H9 (cell line): ENCODE data around the gene C19orf73. TPM values are rescaled to one million over a fixed set of nuclear protein-coding genes. Genes with fewer than 3 reads are reported as not detected.

Source experiments
- DNase-seq: peaks from one replicate; pipeline ENCODE4 v3.0.0-alpha.2; 2017
- H2AFZ ChIP-seq: one replicate; pipeline ENCODE4 v1.6.1; 2013; ENCODE audit warnings: mild to moderate bottlenecking, low read length, control low read depth, moderate library complexity
- H2AK5ac ChIP-seq: 2 replicates; pipeline ENCODE4 v1.6.1; 2013; ENCODE audit warnings: low read length, control low read depth, mixed read lengths; ENCODE audit not compliant: insufficient read length
- H2BK120ac ChIP-seq: one replicate; pipeline ENCODE4 v1.6.1; 2013; ENCODE audit warnings: low read depth, mild to moderate bottlenecking, low read length, control low read depth, inconsistent platforms; ENCODE audit not compliant: poor library complexity, severe bottlenecking
- H2BK12ac ChIP-seq: 2 replicates; pipeline ENCODE4 v1.6.1; 2013; ENCODE audit warnings: low read length, control low read depth, mixed read lengths, low read depth; ENCODE audit not compliant: insufficient read length
- H2BK15ac ChIP-seq: 2 replicates; pipeline ENCODE4 v1.6.1; 2013; ENCODE audit warnings: low read depth, low read length, control low read depth
- H2BK20ac ChIP-seq: one replicate; pipeline ENCODE4 v1.6.1; 2013; ENCODE audit warnings: low read depth, mild to moderate bottlenecking, low read length, control low read depth, inconsistent platforms; ENCODE audit not compliant: poor library complexity, severe bottlenecking
- H2BK5ac ChIP-seq: 2 replicates; pipeline ENCODE4 v1.6.1; 2013; ENCODE audit warnings: low read length, control low read depth, mixed read lengths; ENCODE audit not compliant: insufficient read length
- H3K14ac ChIP-seq: 2 replicates; pipeline ENCODE4 v1.6.1; 2013; ENCODE audit warnings: low read length, control low read depth; ENCODE audit not compliant: insufficient read depth
- H3K18ac ChIP-seq: 2 replicates; pipeline ENCODE4 v1.6.1; 2013; ENCODE audit warnings: low read depth, mild to moderate bottlenecking, mixed read lengths, low read length, control low read depth; ENCODE audit not compliant: insufficient read length
- H3K23ac ChIP-seq: 2 replicates; pipeline ENCODE4 v1.6.1; 2013; ENCODE audit warnings: low read length, control low read depth, mixed read lengths, low read depth; ENCODE audit not compliant: insufficient read length
- H3K23me2 ChIP-seq: 2 replicates; pipeline ENCODE4 v1.6.1; 2013; ENCODE audit warnings: low read depth, mild to moderate bottlenecking, mixed read lengths, low read length, control low read depth; ENCODE audit not compliant: insufficient read length, poor library complexity, severe bottlenecking
- H3K27ac ChIP-seq: 2 replicates; pipeline ENCODE4 v1.5.1; 2013; ENCODE audit warnings: low read length, control low read depth, mixed read lengths, low read depth; ENCODE audit not compliant: insufficient read length
- H3K27me3 ChIP-seq: 2 replicates; pipeline ENCODE4 v1.6.1; 2013; ENCODE audit warnings: low read length, control low read depth, inconsistent platforms; ENCODE audit not compliant: insufficient read depth
- H3K4ac ChIP-seq: 2 replicates; pipeline ENCODE4 v1.6.1; 2013; ENCODE audit warnings: low read depth, mild to moderate bottlenecking, control low read depth, inconsistent platforms, low read length, moderate library complexity
- H3K4me1 ChIP-seq: 2 replicates; pipeline ENCODE4 v1.6.1; 2013; ENCODE audit warnings: low read length, control low read depth, inconsistent platforms; ENCODE audit not compliant: insufficient read depth
- H3K4me2 ChIP-seq: 2 replicates; pipeline ENCODE4 v1.6.1; 2013; ENCODE audit warnings: low read length, control low read depth, mixed read lengths; ENCODE audit not compliant: insufficient read length, insufficient read depth
- H3K56ac ChIP-seq: 2 replicates; pipeline ENCODE4 v1.6.1; 2013; ENCODE audit warnings: low read depth, mild to moderate bottlenecking, mixed read lengths, low read length, control low read depth; ENCODE audit not compliant: insufficient read length
- H3K79me1 ChIP-seq: 2 replicates; pipeline ENCODE4 v1.6.1; 2013; ENCODE audit warnings: low read depth, mild to moderate bottlenecking, moderate library complexity, low read length, control low read depth, inconsistent platforms; ENCODE audit not compliant: insufficient read depth, poor library complexity, severe bottlenecking
- H3K79me2 ChIP-seq: 2 replicates; pipeline ENCODE4 v1.6.1; 2013; ENCODE audit warnings: low read length, control low read depth, inconsistent platforms; ENCODE audit not compliant: insufficient read depth
- H3K9ac ChIP-seq: 2 replicates; pipeline ENCODE4 v1.6.1; 2013; ENCODE audit warnings: low read length, control low read depth, mixed read lengths; ENCODE audit not compliant: insufficient read length; ENCODE audit errors: extremely low read depth
- H3K9me3 ChIP-seq: one replicate; pipeline ENCODE4 v1.6.1; 2013; ENCODE audit warnings: low read depth, low read length, inconsistent platforms; ENCODE audit not compliant: control insufficient read depth
- H3T11ph ChIP-seq: one replicate; pipeline ENCODE4 v1.6.1; 2013; ENCODE audit warnings: mild to moderate bottlenecking, low read length, control low read depth, inconsistent platforms
- H4K20me1 ChIP-seq: one replicate; pipeline ENCODE4 v1.6.1; 2013; ENCODE audit not compliant: control insufficient read depth, insufficient read length, insufficient read depth
- H4K5ac ChIP-seq: 2 replicates; pipeline ENCODE4 v1.6.1; 2013; ENCODE audit warnings: low read depth, mild to moderate bottlenecking, mixed read lengths, low read length, control low read depth; ENCODE audit not compliant: insufficient read length
- H4K8ac ChIP-seq: replicated peaks from 2 replicates; pipeline ENCODE4 v1.6.1; 2013; ENCODE audit warnings: low read length, control low read depth, mixed read lengths, low read depth; ENCODE audit not compliant: insufficient read length
- H4K91ac ChIP-seq: 2 replicates; pipeline ENCODE4 v1.6.1; 2013; ENCODE audit warnings: low read depth, mild to moderate bottlenecking, moderate library complexity, mixed read lengths, low read length, control low read depth; ENCODE audit not compliant: insufficient read length
- H3K27ac Mint-ChIP-seq, 3 experiments: 2 replicates in 2 of 3; 3 replicates in 1 of 3; pipeline ENCODE4 v1.8.0; 2020 to 2021; ENCODE audit warnings: mixed read lengths in 3 of 3, mild to moderate bottlenecking in 1 of 3, moderate library complexity in 1 of 3
- H3K27me3 Mint-ChIP-seq: 2 replicates; pipeline ENCODE4 v1.8.0; 2021; ENCODE audit warnings: low read depth, mild to moderate bottlenecking, moderate library complexity, mixed read lengths
- H3K36me3 Mint-ChIP-seq, 3 experiments: 2 replicates in 2 of 3; 3 replicates in 1 of 3; pipeline ENCODE4 v1.8.0; 2020 to 2021; ENCODE audit warnings: low read depth in 3 of 3, mixed read lengths in 3 of 3; ENCODE audit not compliant: insufficient read depth in 1 of 3
- H3K4me1 Mint-ChIP-seq, 2 experiments: 2 replicates each; pipeline ENCODE4 v1.8.0; 2020; ENCODE audit warnings: mixed read lengths in 2 of 2
- H3K4me3 Mint-ChIP-seq, 2 experiments: 2 replicates in 1 of 2; 3 replicates in 1 of 2; pipeline ENCODE4 v1.8.0; 2020 to 2021; ENCODE audit warnings: mild to moderate bottlenecking in 2 of 2, mixed read lengths in 2 of 2, moderate library complexity in 1 of 2
- H3K9me3 Mint-ChIP-seq, 2 experiments: 2 replicates in 1 of 2; 3 replicates in 1 of 2; pipeline ENCODE4 v1.8.0; 2020; ENCODE audit warnings: mild to moderate bottlenecking in 2 of 2, mixed read lengths in 2 of 2, moderate library complexity in 1 of 2
- WGBS: extraction: QIAGEN DNeasy Blood & Tissue Kit; methylation state at CpG from one replicate; pipeline ENCODE4 v1.1.7; 2013; ENCODE audit warnings: missing lambda C conversion rate, low lambda C conversion rate, mixed read lengths; ENCODE audit not compliant: insufficient read length; ENCODE audit errors: extremely low coverage; 5-methylcytosine and 5-hydroxymethylcytosine counted together
- total RNA-seq: library from RNA; stranded (reverse); gene quantifications from 2 replicates; pipeline ENCODE4 v1.2.1, GENCODE V29; 2021
- TF ChIP-seq, protein P1 (sequence below): fragments of 200-600 bp; sonication (generic); conservative IDR thresholded peaks from 3 replicates; pipeline ENCODE4 v1.8.0; 2021; ENCODE audit warnings: antibody characterized with exemption, mild to moderate bottlenecking

Gene C19orf73
- total RNA-seq, 1 experiment from 2014 or later, result 1.1 TPM

DNA sequence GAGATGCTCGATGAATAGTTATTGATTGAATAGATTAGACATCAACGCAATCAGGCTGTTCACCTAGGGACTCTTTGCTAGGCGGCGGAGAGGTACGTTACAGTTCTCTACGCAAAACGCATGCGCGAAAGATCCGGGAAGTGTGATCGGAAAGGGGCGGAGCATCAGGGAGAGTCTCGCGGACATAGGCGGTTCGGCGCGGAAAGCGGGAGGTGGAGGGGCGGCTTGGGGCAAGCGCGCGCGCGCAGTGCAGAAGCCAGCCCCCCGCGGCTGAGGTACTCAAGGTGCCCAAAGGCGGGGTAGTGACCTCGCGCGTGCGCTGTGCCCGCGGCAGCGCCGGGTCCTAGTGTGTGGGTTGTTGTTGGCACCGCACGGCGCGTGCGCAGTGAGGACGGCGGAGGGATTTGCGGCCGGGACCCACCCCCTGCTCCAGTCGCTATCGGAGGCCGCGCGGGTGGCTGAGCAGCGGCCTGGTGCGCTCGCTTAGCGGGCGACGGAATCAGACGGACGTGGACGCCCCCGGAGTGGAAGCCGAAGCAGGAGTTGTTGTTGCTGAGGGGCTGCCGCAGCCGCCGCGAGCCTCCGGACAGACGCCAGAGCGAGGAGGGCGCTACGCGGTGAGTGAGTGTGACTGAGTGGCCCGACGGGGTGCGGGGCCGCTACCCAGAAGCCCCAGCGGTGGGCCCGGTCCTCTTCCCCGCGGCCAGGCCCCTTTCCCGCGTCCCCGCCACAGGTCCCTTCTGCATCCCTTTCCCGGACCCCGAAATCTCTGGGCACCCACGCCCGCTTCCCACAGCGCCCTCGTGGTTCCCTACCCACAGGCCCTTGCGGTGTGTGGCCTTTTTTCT, 33.7 kb downstream of the C19orf73 start, which contains the start of gene SNRNP70:
Gene SNRNP70, plus strand, starts transcription at position 432 of the 848 bp plus-strand sequence. CDS start 964 bp downstream, outside the sequence.
- WGBS, result no CpG with 5 or more reads among the region's 89 CpGs
- H3K79me2 ChIP-seq, result peaks cover 30% of the 10 kb centered on the region
- no peak within 1 kb of the TSS for H2BK20ac ChIP-seq
- H3K9me3 ChIP-seq, result no peaks in the 10 kb centered on the region
- Mint-ChIP-seq H3K4me1 (peaks cover 12 to 20% of the 10 kb centered on the region in 2 experiments), H3K4me3 (peak within 1 kb of the TSS; percentile 95 to 98), H3K27ac (peak within 1 kb of the TSS; percentile 90 to 99 (median 98)), H3K27me3 (peaks cover 19% of the 10 kb centered on the region), H3K9me3 (peaks cover 3% of the 10 kb centered on the region in 2 experiments; a peak in 3 of 5 replicates), H3K36me3 (peaks cover 29 to 39% (median 35%) of the 10 kb centered on the region in 3 experiments)
- peak within 1 kb of the TSS; percentile 97 for H3K14ac ChIP-seq
- H4K8ac ChIP-seq, result no peak within 1 kb of the TSS
- H2BK120ac ChIP-seq, result no peak within 1 kb of the TSS
- no peak within 1 kb of the TSS for H2AK5ac ChIP-seq
- peak within 1 kb of the TSS; percentile 90 for H3K4me2 ChIP-seq
- H3K23ac ChIP-seq, result no peak within 1 kb of the TSS
- H3K56ac ChIP-seq, result no peak within 1 kb of the TSS
- peaks cover 7% of the 10 kb centered on the region for H3K23me2 ChIP-seq
- TF ChIP-seq, protein P1, sequence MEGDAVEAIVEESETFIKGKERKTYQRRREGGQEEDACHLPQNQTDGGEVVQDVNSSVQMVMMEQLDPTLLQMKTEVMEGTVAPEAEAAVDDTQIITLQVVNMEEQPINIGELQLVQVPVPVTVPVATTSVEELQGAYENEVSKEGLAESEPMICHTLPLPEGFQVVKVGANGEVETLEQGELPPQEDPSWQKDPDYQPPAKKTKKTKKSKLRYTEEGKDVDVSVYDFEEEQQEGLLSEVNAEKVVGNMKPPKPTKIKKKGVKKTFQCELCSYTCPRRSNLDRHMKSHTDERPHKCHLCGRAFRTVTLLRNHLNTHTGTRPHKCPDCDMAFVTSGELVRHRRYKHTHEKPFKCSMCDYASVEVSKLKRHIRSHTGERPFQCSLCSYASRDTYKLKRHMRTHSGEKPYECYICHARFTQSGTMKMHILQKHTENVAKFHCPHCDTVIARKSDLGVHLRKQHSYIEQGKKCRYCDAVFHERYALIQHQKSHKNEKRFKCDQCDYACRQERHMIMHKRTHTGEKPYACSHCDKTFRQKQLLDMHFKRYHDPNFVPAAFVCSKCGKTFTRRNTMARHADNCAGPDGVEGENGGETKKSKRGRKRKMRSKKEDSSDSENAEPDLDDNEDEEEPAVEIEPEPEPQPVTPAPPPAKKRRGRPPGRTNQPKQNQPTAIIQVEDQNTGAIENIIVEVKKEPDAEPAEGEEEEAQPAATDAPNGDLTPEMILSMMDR, result no peak
- peaks cover 2% of the 10 kb centered on the region; the same call in 1 of the 2 replicates for H3K4me1 ChIP-seq
- H3T11ph ChIP-seq, result no peak within 1 kb of the TSS
- H2AFZ ChIP-seq, result no peak within 1 kb of the TSS
- H3K9ac ChIP-seq, result peak within 1 kb of the TSS; percentile 89
- H3K79me1 ChIP-seq, result peaks cover 6% of the 10 kb centered on the region
- no peak within 1 kb of the TSS for H2BK12ac ChIP-seq
- no peak within 1 kb of the TSS for H4K91ac ChIP-seq
- peak within 1 kb of the TSS; percentile 95 for H3K18ac ChIP-seq
- H2BK15ac ChIP-seq, result no peak within 1 kb of the TSS
- DNase-seq, result peak; percentile 99
- H4K20me1 ChIP-seq, result no peaks in the 10 kb centered on the region
- no peak within 1 kb of the TSS; the same call in 1 of the 2 replicates for H3K4ac ChIP-seq
- H2BK5ac ChIP-seq, result no peak within 1 kb of the TSS
- H4K5ac ChIP-seq, result no peak within 1 kb of the TSS
- no peak within 1 kb of the TSS for H3K27ac ChIP-seq
- H3K27me3 ChIP-seq, result no peaks in the 10 kb centered on the region
